BLaER1 (cell line): ENCODE data around the gene SLC6A12.

Source experiments
- H3K27ac ChIP-seq: shearing (Covaris generic); formaldehyde crosslinking; 2 replicates; pipeline ENCODE4 v1.8.1; 2022
- H3K27me3 ChIP-seq: shearing (Covaris generic); formaldehyde crosslinking; 2 replicates; pipeline ENCODE4 v1.8.1; 2022
- H3K36me3 ChIP-seq: shearing (Covaris generic); formaldehyde crosslinking; 2 replicates; pipeline ENCODE4 v1.8.1; 2022
- H3K4me1 ChIP-seq: shearing (Covaris generic); formaldehyde crosslinking; 2 replicates; pipeline ENCODE4 v1.8.1; 2022
- H3K4me2 ChIP-seq: shearing (Covaris generic); formaldehyde crosslinking; 2 replicates; pipeline ENCODE4 v1.8.1; 2022
- H3K4me3 ChIP-seq: shearing (Covaris generic); formaldehyde crosslinking; 2 replicates; pipeline ENCODE4 v1.8.1; 2022
- H3K9ac ChIP-seq: shearing (Covaris generic); formaldehyde crosslinking; 2 replicates; pipeline ENCODE4 v1.8.1; 2022
- H3K9me3 ChIP-seq: shearing (Covaris generic); formaldehyde crosslinking; 2 replicates; pipeline ENCODE4 v1.8.1; 2022
- H4K20me1 ChIP-seq: shearing (Covaris generic); formaldehyde crosslinking; 2 replicates; pipeline ENCODE4 v1.8.1; 2022
- Cebpa-rat ChIP-seq: shearing (Covaris generic); IDR thresholded peaks from 2 replicates; pipeline ENCODE4 v1.8.1; 2022

SLC6A12 gene

GRCh38 chr12:167959-168600 lies 45.9 kb downstream of the SLC6A12 start:
- Histone ChIP-seq H3K27ac (no peak overlapping the region), H3K4me3 (no peak overlapping the region), H3K4me1 (peaks cover 70% of the 10 kb centered on the region), H4K20me1 (no peaks in the 10 kb centered on the region), H3K9ac (no peak overlapping the region), H3K36me3 (no peaks in the 10 kb centered on the region), H3K9me3 (no peaks in the 10 kb centered on the region), H3K27me3 (no peaks in the 10 kb centered on the region), H3K4me2 (peak overlapping the region; percentile 27; the same call in 1 of the 2 replicates)
- TF ChIP-seq Cebpa-rat, result no peak

GRCh38 chr12:166425-167075 lies 47.4 kb downstream of the SLC6A12 start:
- no peak for TF ChIP-seq Cebpa-rat
- peaks cover 55% of the 10 kb centered on the region for H3K4me1 ChIP-seq
- H3K9me3 ChIP-seq, result no peaks in the 10 kb centered on the region
- H3K27ac ChIP-seq, result no peak overlapping the region
- H3K36me3 ChIP-seq, result no peaks in the 10 kb centered on the region
- no peak overlapping the region for H3K4me3 ChIP-seq
- no peak overlapping the region for H3K9ac ChIP-seq
- peak overlapping the region; percentile 53 for H3K4me2 ChIP-seq
- no peaks in the 10 kb centered on the region for H4K20me1 ChIP-seq
- H3K27me3 ChIP-seq, result no peaks in the 10 kb centered on the region

GRCh38 chr12:165862-166368 lies 48.0 kb downstream of the SLC6A12 start:
- no peak overlapping the region for H3K4me2 ChIP-seq
- H3K4me3 ChIP-seq, result no peak overlapping the region
- no peaks in the 10 kb centered on the region for H4K20me1 ChIP-seq
- H3K27me3 ChIP-seq, result no peaks in the 10 kb centered on the region
- H3K36me3 ChIP-seq, result no peaks in the 10 kb centered on the region
- no peak for TF ChIP-seq Cebpa-rat
- H3K27ac ChIP-seq, result no peak overlapping the region
- no peak overlapping the region for H3K9ac ChIP-seq
- peaks cover 55% of the 10 kb centered on the region for H3K4me1 ChIP-seq
- no peaks in the 10 kb centered on the region for H3K9me3 ChIP-seq

GRCh38 chr12:164207-164606 lies 49.8 kb downstream of the SLC6A12 start:
- peak overlapping the region; percentile 65 for H3K4me2 ChIP-seq
- no peaks in the 10 kb centered on the region for H3K9me3 ChIP-seq
- no peaks in the 10 kb centered on the region for H3K36me3 ChIP-seq
- peaks cover 50% of the 10 kb centered on the region for H3K4me1 ChIP-seq
- H3K27me3 ChIP-seq, result no peaks in the 10 kb centered on the region
- H3K4me3 ChIP-seq, result no peak overlapping the region
- no peaks in the 10 kb centered on the region for H4K20me1 ChIP-seq
- no peak for TF ChIP-seq Cebpa-rat
- H3K27ac ChIP-seq, result peak overlapping the region; percentile 38
- H3K9ac ChIP-seq, result no peak overlapping the region

GRCh38 chr12:163406-163986 lies 50.5 kb downstream of the SLC6A12 start:
- Histone ChIP-seq H3K9ac (no peak overlapping the region), H3K27ac (peak overlapping the region; percentile 38; the same call in 1 of the 2 replicates), H3K4me1 (peaks cover 43% of the 10 kb centered on the region), H3K4me3 (no peak overlapping the region), H3K36me3 (no peaks in the 10 kb centered on the region), H3K4me2 (peak overlapping the region; percentile 65), H4K20me1 (no peaks in the 10 kb centered on the region), H3K9me3 (no peaks in the 10 kb centered on the region), H3K27me3 (no peaks in the 10 kb centered on the region)
- TF ChIP-seq Cebpa-rat, result no peak

GRCh38 chr12:162467-163307 lies 51.3 kb downstream of the SLC6A12 start:
- Histone ChIP-seq H3K36me3 (no peaks in the 10 kb centered on the region), H3K4me1 (peaks cover 37% of the 10 kb centered on the region), H3K9ac (no peak overlapping the region), H3K4me2 (no peak overlapping the region), H3K27ac (no peak overlapping the region), H3K9me3 (no peaks in the 10 kb centered on the region), H3K4me3 (no peak overlapping the region), H4K20me1 (no peaks in the 10 kb centered on the region), H3K27me3 (no peaks in the 10 kb centered on the region)
- no peak for TF ChIP-seq Cebpa-rat

GRCh38 chr12:161823-162222 lies 52.1 kb downstream of the SLC6A12 start:
- Histone ChIP-seq H3K9me3 (no peaks in the 10 kb centered on the region), H3K9ac (no peak overlapping the region), H3K36me3 (no peaks in the 10 kb centered on the region), H3K27ac (no peak overlapping the region), H4K20me1 (no peaks in the 10 kb centered on the region), H3K4me3 (no peak overlapping the region), H3K27me3 (no peaks in the 10 kb centered on the region), H3K4me2 (no peak overlapping the region), H3K4me1 (peaks cover 28% of the 10 kb centered on the region)
- TF ChIP-seq Cebpa-rat, result no peak

- Histone ChIP-seq H3K4me1 (peaks cover 25% of the 10 kb centered on the region), H3K27me3 (no peaks in the 10 kb centered on the region), H3K9ac (no peak overlapping the region), H3K4me2 (no peak overlapping the region), H3K9me3 (no peaks in the 10 kb centered on the region), H3K36me3 (no peaks in the 10 kb centered on the region), H3K4me3 (no peak overlapping the region), H4K20me1 (no peaks in the 10 kb centered on the region), H3K27ac (no peak overlapping the region)
- no peak for TF ChIP-seq Cebpa-rat
These were observed 53.1 kb downstream of the SLC6A12 start for GRCh38 chr12:160858-161257.

GRCh38 chr12:159156-159782 lies 54.7 kb downstream of the SLC6A12 start:
- no peaks in the 10 kb centered on the region for H3K27me3 ChIP-seq
- no peak for TF ChIP-seq Cebpa-rat

More at GRCh38 chr12:159156-159782, 54.7 kb downstream of the SLC6A12 start:
- H3K4me2 ChIP-seq, result no peak overlapping the region
- no peak overlapping the region for H3K27ac ChIP-seq
- no peaks in the 10 kb centered on the region for H3K36me3 ChIP-seq
- no peaks in the 10 kb centered on the region for H4K20me1 ChIP-seq
- no peak overlapping the region for H3K4me3 ChIP-seq
- no peak overlapping the region for H3K9ac ChIP-seq
- H3K9me3 ChIP-seq, result no peaks in the 10 kb centered on the region
- H3K4me1 ChIP-seq, result peaks cover 17% of the 10 kb centered on the region
